ENCODE results near the gene NKPD1. TPM values are rescaled to one million over a fixed set of nuclear protein-coding genes. Genes with fewer than 3 reads are reported as not detected.

NKPD1 gene
- total RNA-seq, 1 donor, result 0.36 TPM

- TF ChIP-seq, protein P1, sequence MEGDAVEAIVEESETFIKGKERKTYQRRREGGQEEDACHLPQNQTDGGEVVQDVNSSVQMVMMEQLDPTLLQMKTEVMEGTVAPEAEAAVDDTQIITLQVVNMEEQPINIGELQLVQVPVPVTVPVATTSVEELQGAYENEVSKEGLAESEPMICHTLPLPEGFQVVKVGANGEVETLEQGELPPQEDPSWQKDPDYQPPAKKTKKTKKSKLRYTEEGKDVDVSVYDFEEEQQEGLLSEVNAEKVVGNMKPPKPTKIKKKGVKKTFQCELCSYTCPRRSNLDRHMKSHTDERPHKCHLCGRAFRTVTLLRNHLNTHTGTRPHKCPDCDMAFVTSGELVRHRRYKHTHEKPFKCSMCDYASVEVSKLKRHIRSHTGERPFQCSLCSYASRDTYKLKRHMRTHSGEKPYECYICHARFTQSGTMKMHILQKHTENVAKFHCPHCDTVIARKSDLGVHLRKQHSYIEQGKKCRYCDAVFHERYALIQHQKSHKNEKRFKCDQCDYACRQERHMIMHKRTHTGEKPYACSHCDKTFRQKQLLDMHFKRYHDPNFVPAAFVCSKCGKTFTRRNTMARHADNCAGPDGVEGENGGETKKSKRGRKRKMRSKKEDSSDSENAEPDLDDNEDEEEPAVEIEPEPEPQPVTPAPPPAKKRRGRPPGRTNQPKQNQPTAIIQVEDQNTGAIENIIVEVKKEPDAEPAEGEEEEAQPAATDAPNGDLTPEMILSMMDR (IDR thresholded peaks at IDR 0.05; ENCODE audit: insufficient read depth, low read length), result no peak
- no peak for DNase-seq (ENCODE audit: low read depth)
- H3K4me3 ChIP-seq (ENCODE audit: low read depth, low read length), result no peak overlapping the region
Observed at GRCh38 chr19:45139286-45140143, 21.3 kb downstream of the NKPD1 start.

DNA sequence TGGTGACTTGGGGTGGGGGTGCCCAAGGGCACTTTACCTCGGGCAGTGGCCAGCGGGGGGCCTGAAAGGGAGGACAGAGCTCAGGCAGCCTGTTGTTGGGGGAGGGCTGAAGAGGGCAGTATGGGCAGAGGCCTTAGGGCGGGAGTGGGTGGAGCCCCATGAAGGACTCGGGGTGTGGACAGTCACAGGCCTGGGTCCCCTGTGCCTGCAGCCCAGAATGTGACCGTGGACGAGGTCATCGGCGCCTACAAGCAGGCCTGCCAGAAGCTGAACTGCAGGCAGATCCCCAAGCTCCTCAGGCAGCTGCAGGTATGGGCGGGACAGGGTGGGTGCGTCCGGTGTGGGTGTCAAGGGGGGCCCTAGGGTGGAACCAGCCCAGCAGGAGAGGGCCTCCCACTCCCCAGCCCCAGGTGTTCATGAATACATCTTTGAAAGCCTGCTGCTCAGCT is 22.5 kb downstream of the NKPD1 start:
- no peak for DNase-seq (ENCODE audit: low read depth)
- H3K4me3 ChIP-seq (ENCODE audit: low read depth, low read length), result no peak overlapping the region
- TF ChIP-seq, protein P1 (IDR thresholded peaks at IDR 0.05; ENCODE audit: insufficient read depth, low read length), result no peak

DNA sequence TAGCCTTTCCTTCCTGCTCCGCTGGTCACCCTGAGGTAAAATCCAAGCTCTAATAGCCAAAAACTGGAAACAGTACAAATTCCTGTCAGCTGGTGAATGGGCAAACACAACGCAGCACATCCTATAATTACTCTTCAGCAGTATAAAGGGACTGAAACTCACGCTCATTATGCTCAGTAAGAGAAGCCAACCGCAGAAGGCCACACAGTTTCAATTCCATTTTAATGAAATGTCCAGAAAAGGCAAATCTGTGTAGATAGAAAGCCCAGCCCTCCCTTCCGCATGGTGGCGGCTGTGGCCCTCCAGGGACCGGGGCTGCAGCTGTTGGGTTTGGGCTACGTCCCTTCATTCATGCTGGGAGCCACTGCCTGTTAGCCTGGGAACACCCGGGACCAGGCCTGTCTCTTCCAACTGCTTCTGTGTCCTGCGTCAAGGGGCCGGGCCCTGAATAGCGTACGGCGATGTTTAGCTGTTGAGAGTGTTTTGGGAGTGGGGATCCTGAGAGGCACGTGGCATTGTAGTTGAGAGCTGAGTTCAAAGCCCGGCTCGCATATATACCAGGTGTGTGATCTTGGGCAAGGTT is 23.5 kb downstream of the NKPD1 start:
- no peak overlapping the region for H3K4me3 ChIP-seq (ENCODE audit: low read depth, low read length)
- TF ChIP-seq, protein P1 (IDR thresholded peaks at IDR 0.05; ENCODE audit: insufficient read depth, low read length), result no peak
- no peak for DNase-seq (ENCODE audit: low read depth)

GRCh38 chr19:45136507-45137178 is 24.1 kb downstream of the NKPD1 start:
- H3K4me3 ChIP-seq (ENCODE audit: low read depth, low read length), result no peak overlapping the region
- DNase-seq (ENCODE audit: low read depth), result no peak
- TF ChIP-seq, protein P1 (IDR thresholded peaks at IDR 0.05; ENCODE audit: insufficient read depth, low read length), result no peak

DNA sequence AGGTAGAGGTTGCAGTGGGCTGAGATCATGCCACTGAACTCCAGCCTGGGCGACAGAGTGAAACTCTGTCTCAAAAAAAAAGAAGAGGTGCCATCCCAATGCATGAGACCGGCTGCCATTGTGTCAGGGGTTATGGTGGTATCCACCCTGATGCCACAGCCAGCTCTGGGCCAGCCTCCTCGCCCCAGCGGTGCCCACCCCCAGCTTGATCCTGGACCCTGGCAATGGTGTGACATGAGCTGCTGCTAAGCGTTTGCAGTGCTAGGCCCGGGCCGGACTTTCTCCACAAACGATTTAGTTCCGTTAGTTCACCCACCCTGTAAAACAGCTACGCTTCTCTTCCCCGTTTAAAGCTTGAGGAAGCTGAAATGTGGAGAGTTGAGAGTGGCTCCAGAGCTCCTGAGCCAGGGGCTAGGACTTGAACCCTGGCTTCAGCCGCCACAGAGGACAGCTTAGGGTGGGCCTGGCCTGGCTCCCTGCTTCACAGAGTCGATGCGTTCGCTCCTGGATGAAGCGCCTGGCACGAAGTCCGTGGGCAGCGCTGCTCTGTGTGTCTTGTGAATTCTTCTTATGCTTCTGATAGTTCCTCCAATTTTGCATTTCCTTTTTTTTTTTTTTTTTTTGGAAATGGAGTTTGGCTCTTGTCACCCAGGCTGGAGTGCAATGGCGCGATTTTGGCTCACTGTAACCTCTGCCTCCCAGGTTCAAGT is 25.5 kb downstream of the NKPD1 start:
- no peak for DNase-seq (ENCODE audit: low read depth)
- H3K4me3 ChIP-seq (ENCODE audit: low read depth, low read length), result no peak overlapping the region
- TF ChIP-seq, protein P1 (IDR thresholded peaks at IDR 0.05; ENCODE audit: insufficient read depth, low read length), result no peak

GRCh38 chr19:45133661-45134060 is 27.1 kb downstream of the NKPD1 start:
- H3K4me3 ChIP-seq (ENCODE audit: low read depth, low read length), result no peak overlapping the region
- TF ChIP-seq, protein P1 (IDR thresholded peaks at IDR 0.05; ENCODE audit: insufficient read depth, low read length), result no peak
- DNase-seq (ENCODE audit: low read depth), result no peak
